Measurements from ENCODE around the gene ABCA2. TPM values are rescaled to one million over a fixed set of nuclear protein-coding genes. Genes with fewer than 3 reads are reported as not detected.

Gene ABCA2
- total RNA-seq, 6 experiments from 2014 or later, result 23.7 to 49.2 (median 34.2) TPM

DNA sequence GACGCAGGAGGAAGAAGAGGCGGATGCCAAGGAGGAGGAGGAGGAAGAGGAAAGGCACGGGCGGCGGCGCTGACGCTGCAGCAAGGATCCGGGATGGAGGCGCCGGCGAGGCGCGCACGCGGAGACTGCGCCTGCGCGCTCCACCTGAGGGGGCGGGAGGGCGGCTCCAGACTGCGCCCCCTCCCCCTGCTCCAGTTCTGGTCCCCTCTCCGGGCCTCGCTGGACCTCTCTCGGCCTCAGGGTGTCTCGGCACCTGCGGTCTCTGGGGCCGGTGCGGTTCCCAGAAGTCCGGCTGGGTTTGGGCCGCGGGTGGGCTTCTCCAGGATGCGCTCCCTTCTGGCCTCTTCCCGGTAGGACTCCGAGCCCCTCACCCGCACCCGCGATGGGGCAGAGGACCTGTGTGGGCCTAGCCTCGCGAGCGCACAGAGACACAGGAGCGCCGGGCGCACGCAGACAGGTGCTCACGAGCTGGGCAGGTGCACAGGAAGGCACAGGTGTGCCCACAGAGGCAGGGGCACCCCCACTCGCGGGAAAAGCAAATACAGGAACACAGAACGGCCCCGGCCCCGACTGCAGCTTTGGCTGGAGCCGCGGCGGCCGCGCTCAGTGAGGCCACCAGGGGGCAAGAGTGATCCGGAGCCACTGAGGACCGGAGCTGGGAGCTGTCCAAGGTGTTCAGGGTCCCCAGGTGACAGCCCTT, 18.2 kb upstream of the ABCA2 start, which contains the start of gene NPDC1:
TSS of gene NPDC1 (minus strand) at position 90 of the 700 bp plus-strand sequence. CDS start 188 bp downstream, outside the sequence.
- Histone ChIP-seq H3K4me1 (peaks cover 0 to 9% (median 0%) of the 10 kb centered on the region in 4 donors), H3K27ac (peak within 1 kb of the TSS; percentile 10 to 51 (median 13)), H3K4me3 (peak within 1 kb of the TSS; percentile 31 to 48 (median 35)), H3K27me3 (peaks cover 3 to 23% of the 10 kb centered on the region in 2 donors), H3K36me3 (no peaks in the 10 kb centered on the region), H3K9me3 (no peaks in the 10 kb centered on the region)
- WGBS (ENCODE audit: insufficient coverage, low coverage, low lambda C conversion rate, missing lambda C conversion rate), result 1% methylated on average over 19 of the region's 57 CpGs
- ATAC-seq (peak; percentile 73 to 82 (median 78)), DNase-seq (peak; percentile 79 to 83 (median 80))
- peak; percentile 80 to 87 (median 85) for TF ChIP-seq CTCF (IDR thresholded peaks at IDR 0.05)
- TF ChIP-seq POLR2A (IDR thresholded peaks at IDR 0.05), result no peak
- intact Hi-C loops (cut with DNase I), result no loop called here

GRCh38 chr9:137045294-137046087, 17.5 kb upstream of the ABCA2 start:
- no peak for ATAC-seq
- Histone ChIP-seq H3K9me3 (no peaks in the 10 kb centered on the region), H3K27ac (peak overlapping the region in 2 of 3 donors; percentile 13 to 51), H3K27me3 (peaks cover 3 to 23% of the 10 kb centered on the region in 2 donors), H3K4me3 (peak overlapping the region; percentile 31 to 48 (median 35)), H3K36me3 (no peaks in the 10 kb centered on the region), H3K4me1 (peaks cover 0 to 9% (median 0%) of the 10 kb centered on the region in 4 donors)
- intact Hi-C loops (cut with DNase I), result no loop called here
- no peak for DNase-seq
- TF ChIP-seq POLR2A (IDR thresholded peaks at IDR 0.05) (no peak), CTCF (IDR thresholded peaks at IDR 0.05) (no peak)
- WGBS (ENCODE audit: insufficient coverage, low coverage, low lambda C conversion rate, missing lambda C conversion rate), result 0% methylated on average over 11 of the region's 96 CpGs

DNA sequence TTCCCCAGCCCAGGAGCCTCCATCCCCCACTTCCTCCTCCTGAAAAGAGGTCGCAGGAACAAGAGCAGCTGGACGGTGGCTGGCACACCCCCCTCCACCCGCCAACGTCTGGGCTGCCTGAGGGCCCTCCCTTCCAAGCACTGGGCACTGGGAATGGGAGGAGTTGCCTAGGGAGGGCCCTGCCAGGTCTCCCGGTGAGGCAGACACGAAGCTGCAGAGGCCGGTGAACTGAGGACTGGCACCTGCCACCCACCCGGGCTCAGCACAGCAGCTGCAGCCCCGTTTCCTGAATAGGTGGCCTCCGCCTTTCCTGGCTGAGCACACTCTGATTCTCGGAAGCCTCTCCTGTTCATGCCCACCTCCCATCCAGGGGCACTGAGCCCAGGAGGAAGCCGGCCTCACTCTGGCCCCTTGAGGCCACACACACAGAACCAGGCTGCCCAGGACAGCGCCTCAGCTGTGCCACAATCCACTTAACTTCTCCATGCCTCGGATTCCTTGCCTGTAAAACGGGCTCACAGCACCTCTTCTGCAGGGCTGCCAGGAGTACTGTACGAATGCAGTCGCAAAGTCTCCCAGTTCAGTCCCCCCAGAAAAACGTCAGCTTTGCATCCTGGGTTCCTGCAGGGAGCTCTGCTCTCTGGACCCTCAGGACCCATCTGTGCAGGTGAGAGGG, 16.6 kb upstream of the ABCA2 start:
- Histone ChIP-seq H3K4me1 (peaks cover 0 to 9% (median 0%) of the 10 kb centered on the region in 4 donors), H3K9me3 (no peaks in the 10 kb centered on the region), H3K27me3 (peaks cover 3 to 23% of the 10 kb centered on the region in 2 donors), H3K4me3 (peak overlapping the region; percentile 28 to 48 (median 29)), H3K27ac (no peak overlapping the region), H3K36me3 (no peaks in the 10 kb centered on the region)
- TF ChIP-seq CTCF (IDR thresholded peaks at IDR 0.05), result no peak
- TF ChIP-seq POLR2A (IDR thresholded peaks at IDR 0.05), result no peak
- DNase-seq, result no peak
- intact Hi-C loops (cut with DNase I), result no loop called here
- ATAC-seq, result no peak
- WGBS (ENCODE audit: insufficient coverage, low coverage, low lambda C conversion rate, missing lambda C conversion rate), result 23% methylated on average over 10 of the region's 18 CpGs

GRCh38 chr9:137044037-137044436, 16.0 kb upstream of the ABCA2 start:
- intact Hi-C loops (cut with DNase I), result no loop called here
- Histone ChIP-seq H3K27me3 (peaks cover 3 to 23% of the 10 kb centered on the region in 2 donors), H3K4me3 (peak overlapping the region in 1 of 3 donors; percentile 29), H3K9me3 (no peaks in the 10 kb centered on the region), H3K36me3 (no peaks in the 10 kb centered on the region), H3K27ac (no peak overlapping the region), H3K4me1 (peaks cover 0 to 9% (median 0%) of the 10 kb centered on the region in 4 donors)
- TF ChIP-seq CTCF (IDR thresholded peaks at IDR 0.05) (no peak), POLR2A (IDR thresholded peaks at IDR 0.05) (no peak)
- 8% methylated on average over 6 of the region's 12 CpGs for WGBS (ENCODE audit: insufficient coverage, low coverage, low lambda C conversion rate, missing lambda C conversion rate)
- no peak for ATAC-seq
- no peak for DNase-seq
